HG02571 (cell line): ENCODE results near the gene SEMA3G.

Source experiments
- ATAC-seq: cut with Tn5 transposase; IDR thresholded peaks from one replicate; pipeline ENCODE4 v1.9.1; 2021; ENCODE audit warnings: mild to moderate bottlenecking, moderate library complexity; ENCODE audit not compliant: unreplicated experiment

The SEMA3G gene

GRCh38 chr3:52454938-52455282, 10.0 kb upstream of the SEMA3G start:
- no peak for ATAC-seq

- no peak for ATAC-seq
Measured at GRCh38 chr3:52454250-52454937, 9.5 kb upstream of the SEMA3G start.

- ATAC-seq = no peak
Measured at GRCh38 chr3:52453496-52454249, 8.8 kb upstream of the SEMA3G start, which contains the start of gene TNNC1. TSS of gene TNNC1 (minus strand) at chr3:52454041. CDS start at chr3:52454015, 26 bp downstream.

GRCh38 chr3:52452570-52453221, 7.8 kb upstream of the SEMA3G start:
- ATAC-seq = no peak

- no peak for ATAC-seq
Measured at GRCh38 chr3:52452126-52452525, 7.2 kb upstream of the SEMA3G start.

- ATAC-seq = no peak
Measured at GRCh38 chr3:52451237-52452083, 6.6 kb upstream of the SEMA3G start.

- ATAC-seq = no peak
Measured at GRCh38 chr3:52450489-52451236, 5.8 kb upstream of the SEMA3G start.

- ATAC-seq = no peak
Measured at GRCh38 chr3:52447512-52448355, 2.8 kb upstream of the SEMA3G start.

- ATAC-seq = no peak
Measured at GRCh38 chr3:52446631-52447511, 2.0 kb upstream of the SEMA3G start.

GRCh38 chr3:52446042-52446441, 1.1 kb upstream of the SEMA3G start:
- ATAC-seq = no peak

- ATAC-seq = no peak
Measured at GRCh38 chr3:52443791-52444687, 864 bp downstream of the SEMA3G start.

GRCh38 chr3:52443268-52443610, 1.7 kb downstream of the SEMA3G start:
- ATAC-seq = no peak

GRCh38 chr3:52442409-52443267, 2.3 kb downstream of the SEMA3G start:
- no peak for ATAC-seq

GRCh38 chr3:52441772-52442332, 3.1 kb downstream of the SEMA3G start:
- ATAC-seq = no peak

- ATAC-seq = no peak
Measured at GRCh38 chr3:52441091-52441771, 3.7 kb downstream of the SEMA3G start.

- ATAC-seq = no peak
Measured at GRCh38 chr3:52440671-52441070, 4.2 kb downstream of the SEMA3G start.
